NT2/D1 (cell line): ENCODE data around the gene IMMP2L.

Source experiments
- YY1 ChIP-seq: IDR thresholded peaks from 2 replicates; pipeline ENCODE4 v1.6.1; 2011; ENCODE audit not compliant: insufficient read length, insufficient read depth
- ZNF274 ChIP-seq: IDR thresholded peaks from 2 replicates; pipeline ENCODE4 v1.6.1; 2011; ENCODE audit warnings: mild to moderate bottlenecking, low read depth, low read length

GRCh38 chr7:111089822-111090426 lies 472.4 kb downstream of the IMMP2L start:
- TF ChIP-seq ZNF274 (no peak), YY1 (no peak)
